Nephron (organoid): ENCODE data around the gene SLC25A38.

Experiments
- H3K27ac Mint-ChIP-seq, 3 experiments: 2 replicates each; pipeline ENCODE4 v1.8.0; 2020; ENCODE audit warnings: mixed read lengths in 3 of 3, mild to moderate bottlenecking in 2 of 3, moderate library complexity in 1 of 3
- H3K27me3 Mint-ChIP-seq: 2 replicates; pipeline ENCODE4 v1.8.0; 2021; ENCODE audit warnings: low read depth, mild to moderate bottlenecking, moderate library complexity, mixed read lengths
- H3K36me3 Mint-ChIP-seq: 2 replicates; pipeline ENCODE4 v1.8.0; 2020; ENCODE audit warnings: low read depth, mixed read lengths
- H3K4me1 Mint-ChIP-seq: 2 replicates; pipeline ENCODE4 v1.8.0; 2020; ENCODE audit warnings: mixed read lengths
- H3K4me3 Mint-ChIP-seq, 3 experiments: 2 replicates each; pipeline ENCODE4 v1.8.0; 2020; ENCODE audit warnings: mild to moderate bottlenecking in 3 of 3, mixed read lengths in 3 of 3, moderate library complexity in 2 of 3
- H3K9me3 Mint-ChIP-seq: 2 replicates; pipeline ENCODE4 v1.8.0; 2020; ENCODE audit warnings: mixed read lengths
- CTCF ChIP-seq, 3 experiments: fragments of 200-600 bp; sonication (generic); IDR thresholded peaks; one replicate each; pipeline ENCODE4 v1.5.0; 2021; ENCODE audit warnings: antibody characterized with exemption in 3 of 3; ENCODE audit not compliant: unreplicated experiment in 3 of 3

The SLC25A38 gene

GRCh38 chr3:39407259-39407629, 24.1 kb downstream of the SLC25A38 start:
- peak overlapping the region; percentile 90 to 96 (median 93) for H3K4me3 Mint-ChIP-seq
- TF ChIP-seq CTCF (IDR thresholded peaks at IDR 0.05; ENCODE audit: unreplicated experiment in 3 of 3) = no peak
- H3K36me3 Mint-ChIP-seq = peaks cover 42% of the 10 kb centered on the region
- H3K9me3 Mint-ChIP-seq = no peaks in the 10 kb centered on the region
- H3K27me3 Mint-ChIP-seq = no peaks in the 10 kb centered on the region
- H3K27ac Mint-ChIP-seq = peak overlapping the region; percentile 89 to 92 (median 89)
- peaks cover 23% of the 10 kb centered on the region for H3K4me1 Mint-ChIP-seq

GRCh38 chr3:39407773-39408492, 24.8 kb downstream of the SLC25A38 start:
- H3K4me1 Mint-ChIP-seq = peaks cover 23% of the 10 kb centered on the region
- no peaks in the 10 kb centered on the region for H3K27me3 Mint-ChIP-seq
- H3K36me3 Mint-ChIP-seq = peaks cover 49% of the 10 kb centered on the region
- peak overlapping the region; percentile 90 to 96 (median 93) for H3K4me3 Mint-ChIP-seq
- no peaks in the 10 kb centered on the region for H3K9me3 Mint-ChIP-seq
- no peak for TF ChIP-seq CTCF (IDR thresholded peaks at IDR 0.05; ENCODE audit: unreplicated experiment in 3 of 3)
- peak overlapping the region; percentile 21 to 92 (median 45) for H3K27ac Mint-ChIP-seq

- H3K4me1 Mint-ChIP-seq = peaks cover 23% of the 10 kb centered on the region
- H3K9me3 Mint-ChIP-seq = no peaks in the 10 kb centered on the region
- peak overlapping the region; percentile 90 to 96 (median 93) for H3K4me3 Mint-ChIP-seq
- peak overlapping the region in 2 of 3 experiments; percentile 21 to 92 for H3K27ac Mint-ChIP-seq
- no peak for TF ChIP-seq CTCF (IDR thresholded peaks at IDR 0.05; ENCODE audit: unreplicated experiment in 3 of 3)
- peaks cover 55% of the 10 kb centered on the region for H3K36me3 Mint-ChIP-seq
- H3K27me3 Mint-ChIP-seq = no peaks in the 10 kb centered on the region
Measured at GRCh38 chr3:39408493-39409372, 25.6 kb downstream of the SLC25A38 start.

- H3K4me1 Mint-ChIP-seq = peaks cover 23% of the 10 kb centered on the region
- no peak for TF ChIP-seq CTCF (IDR thresholded peaks at IDR 0.05; ENCODE audit: unreplicated experiment in 3 of 3)
- H3K36me3 Mint-ChIP-seq = peaks cover 59% of the 10 kb centered on the region
- no peak overlapping the region for H3K27ac Mint-ChIP-seq
- no peaks in the 10 kb centered on the region for H3K9me3 Mint-ChIP-seq
- H3K27me3 Mint-ChIP-seq = no peaks in the 10 kb centered on the region
- peak overlapping the region in 2 of 3 experiments; percentile 64 to 66 for H3K4me3 Mint-ChIP-seq
Measured at GRCh38 chr3:39409514-39410136, 26.5 kb downstream of the SLC25A38 start.

- Mint-ChIP-seq H3K4me3 (no peak overlapping the region), H3K27me3 (no peaks in the 10 kb centered on the region), H3K9me3 (no peaks in the 10 kb centered on the region), H3K36me3 (peaks cover 63% of the 10 kb centered on the region), H3K4me1 (peaks cover 23% of the 10 kb centered on the region), H3K27ac (no peak overlapping the region)
- TF ChIP-seq CTCF (IDR thresholded peaks at IDR 0.05; ENCODE audit: unreplicated experiment in 3 of 3) = no peak
Measured at GRCh38 chr3:39410893-39411292, 27.7 kb downstream of the SLC25A38 start.
